Osteoblast (primary cell): ENCODE measurements around the gene PRODH2. TPM values are rescaled to one million over a fixed set of nuclear protein-coding genes. Genes with fewer than 3 reads are reported as not detected.

Experiments used
- DNase-seq: peaks from one replicate; pipeline ENCODE4 v3.0.0; 2011; ENCODE audit warnings: low spot score, mixed read lengths; ENCODE audit not compliant: insufficient read length; ENCODE audit errors: missing footprints
- H2AFZ ChIP-seq: 2 replicates; pipeline ENCODE4 v1.6.0; 2011; ENCODE audit warnings: mild to moderate bottlenecking, low read length
- H3K27ac ChIP-seq: 2 replicates; pipeline ENCODE4 v1.5.1; 2011; ENCODE audit warnings: mild to moderate bottlenecking, low read depth, low read length, moderate library complexity
- H3K27me3 ChIP-seq: 2 replicates; pipeline ENCODE4 v1.6.0; 2012; ENCODE audit warnings: mild to moderate bottlenecking, control low read depth, inconsistent platforms, low read length, moderate library complexity; ENCODE audit not compliant: insufficient read depth
- H3K36me3 ChIP-seq: 2 replicates; pipeline ENCODE4 v1.5.1; 2011; ENCODE audit warnings: mild to moderate bottlenecking, low read length, control low read depth, moderate library complexity; ENCODE audit not compliant: insufficient read depth
- H3K4me1 ChIP-seq: 2 replicates; pipeline ENCODE4 v1.5.1; 2011; ENCODE audit warnings: mild to moderate bottlenecking, low read length, control low read depth, moderate library complexity; ENCODE audit not compliant: insufficient read depth
- H3K4me2 ChIP-seq: 2 replicates; pipeline ENCODE4 v1.6.0; 2011; ENCODE audit warnings: mild to moderate bottlenecking, low read length; ENCODE audit not compliant: insufficient read depth
- H3K4me3 ChIP-seq: fragments of 200-600 bp; sonication (generic); 3 replicates; pipeline ENCODE4 v1.5.1; 2012; ENCODE audit warnings: mild to moderate bottlenecking, low read length, inconsistent platforms; ENCODE audit not compliant: insufficient read depth
- H3K79me2 ChIP-seq: 2 replicates; pipeline ENCODE4 v1.6.0; 2012; ENCODE audit warnings: mild to moderate bottlenecking, low read length, control low read depth, inconsistent platforms; ENCODE audit not compliant: insufficient read depth
- H3K9me3 ChIP-seq: 2 replicates; pipeline ENCODE4 v1.5.1; 2011; ENCODE audit warnings: low read depth, low read length, control low read depth
- H4K20me1 ChIP-seq: 2 replicates; pipeline ENCODE4 v1.6.0; 2012; ENCODE audit warnings: mild to moderate bottlenecking, low read length, control low read depth; ENCODE audit not compliant: insufficient read depth
- total RNA-seq: library from RNA; depleted of rRNA; stranded (reverse); fragments of >200 nt; gene quantifications from 2 replicates; pipeline ENCODE4 v1.2.3, GENCODE V29; 2012
- TF ChIP-seq, protein P1 (sequence below): IDR thresholded peaks from 2 replicates; pipeline ENCODE4 v1.5.1; 2011; ENCODE audit warnings: mild to moderate bottlenecking, low read depth, low read length, moderate library complexity; ENCODE audit errors: extremely low read depth

Gene PRODH2
- total RNA-seq, 1 donor, result not detected

DNA sequence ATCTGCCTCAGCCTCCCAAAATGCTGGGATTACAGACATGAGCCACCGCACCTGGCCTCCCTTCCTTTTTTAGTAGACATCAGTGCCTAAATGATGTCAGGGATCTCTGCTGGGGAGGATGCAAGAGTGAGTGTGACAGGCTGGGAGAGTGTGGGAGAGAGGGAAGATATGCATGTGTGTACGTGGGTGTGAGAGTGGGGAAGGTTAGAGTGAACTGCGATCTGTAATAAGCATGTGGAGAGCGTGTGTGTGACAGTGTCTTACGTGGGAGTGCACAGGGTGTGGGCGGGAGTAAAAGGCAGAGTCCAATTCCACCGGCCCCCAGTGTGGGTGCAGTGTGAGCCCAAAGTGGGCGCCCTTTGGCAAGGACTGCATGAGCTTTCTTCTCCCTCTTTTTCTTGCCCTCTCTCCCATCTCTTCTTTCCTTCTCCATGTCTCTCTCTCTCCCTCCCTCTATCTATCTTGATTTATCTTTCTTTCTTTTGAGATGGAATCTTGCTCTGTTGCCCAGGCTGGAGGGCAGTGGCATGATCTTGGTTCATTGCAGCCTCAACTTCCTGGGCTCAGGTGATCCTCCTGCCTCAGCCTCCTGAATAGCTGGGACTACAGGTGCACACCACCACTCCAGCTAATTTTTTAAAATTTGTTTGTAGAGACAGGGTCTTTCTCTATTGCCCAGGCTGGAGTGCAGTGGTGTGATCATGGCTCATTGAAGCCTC is 40.6 kb upstream of the PRODH2 start:
- H3K27ac ChIP-seq, result no peak overlapping the region
- H3K4me2 ChIP-seq, result no peak overlapping the region
- no peaks in the 10 kb centered on the region for H3K79me2 ChIP-seq
- peaks cover 3% of the 10 kb centered on the region for H3K4me1 ChIP-seq
- no peak overlapping the region for H2AFZ ChIP-seq
- H4K20me1 ChIP-seq, result no peaks in the 10 kb centered on the region
- H3K4me3 ChIP-seq, result no peak overlapping the region
- DNase-seq, result no peak
- H3K9me3 ChIP-seq, result no peaks in the 10 kb centered on the region
- TF ChIP-seq, protein P1, sequence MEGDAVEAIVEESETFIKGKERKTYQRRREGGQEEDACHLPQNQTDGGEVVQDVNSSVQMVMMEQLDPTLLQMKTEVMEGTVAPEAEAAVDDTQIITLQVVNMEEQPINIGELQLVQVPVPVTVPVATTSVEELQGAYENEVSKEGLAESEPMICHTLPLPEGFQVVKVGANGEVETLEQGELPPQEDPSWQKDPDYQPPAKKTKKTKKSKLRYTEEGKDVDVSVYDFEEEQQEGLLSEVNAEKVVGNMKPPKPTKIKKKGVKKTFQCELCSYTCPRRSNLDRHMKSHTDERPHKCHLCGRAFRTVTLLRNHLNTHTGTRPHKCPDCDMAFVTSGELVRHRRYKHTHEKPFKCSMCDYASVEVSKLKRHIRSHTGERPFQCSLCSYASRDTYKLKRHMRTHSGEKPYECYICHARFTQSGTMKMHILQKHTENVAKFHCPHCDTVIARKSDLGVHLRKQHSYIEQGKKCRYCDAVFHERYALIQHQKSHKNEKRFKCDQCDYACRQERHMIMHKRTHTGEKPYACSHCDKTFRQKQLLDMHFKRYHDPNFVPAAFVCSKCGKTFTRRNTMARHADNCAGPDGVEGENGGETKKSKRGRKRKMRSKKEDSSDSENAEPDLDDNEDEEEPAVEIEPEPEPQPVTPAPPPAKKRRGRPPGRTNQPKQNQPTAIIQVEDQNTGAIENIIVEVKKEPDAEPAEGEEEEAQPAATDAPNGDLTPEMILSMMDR, result no peak
- H3K27me3 ChIP-seq, result peaks cover 50% of the 10 kb centered on the region
- H3K36me3 ChIP-seq, result no peaks in the 10 kb centered on the region

DNA sequence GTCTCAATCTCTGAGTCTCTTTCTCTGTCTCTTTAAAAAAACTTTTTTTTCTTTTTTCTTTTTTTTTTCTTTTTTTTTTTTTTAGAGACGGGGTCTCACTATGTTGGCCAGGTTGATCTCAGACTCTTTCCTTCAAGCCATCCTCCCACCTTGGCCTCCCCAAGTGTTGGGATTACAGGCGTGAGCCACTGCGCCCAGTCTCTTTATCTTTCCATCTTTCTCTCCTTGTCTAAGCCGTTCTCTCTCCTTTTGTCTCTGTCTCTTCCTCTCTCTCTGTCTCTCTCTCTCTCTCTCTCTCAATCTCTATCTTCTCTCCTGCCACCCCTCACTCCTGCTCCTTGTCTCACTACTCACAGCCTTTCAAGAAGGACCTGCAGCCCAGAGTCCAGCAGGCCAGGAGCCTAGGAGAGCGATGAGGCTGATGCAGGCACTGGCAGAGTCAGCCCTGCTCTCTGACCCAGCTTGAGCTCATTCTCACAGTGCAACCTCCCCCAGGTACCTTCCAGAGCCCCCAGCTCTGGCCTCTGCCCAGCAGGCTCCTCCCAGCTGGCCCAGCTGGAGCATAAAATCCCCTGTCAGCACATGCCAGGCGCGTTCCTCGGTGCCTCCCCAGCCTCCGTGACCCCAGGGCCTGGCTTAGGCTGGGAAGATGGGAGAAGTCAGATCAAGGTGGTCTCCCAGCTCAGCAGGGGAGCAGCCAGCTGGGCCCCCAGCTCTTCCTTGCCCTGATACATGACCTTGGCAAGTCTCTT is 39.6 kb upstream of the PRODH2 start, which contains the start of gene NPHS1:
NPHS1 (minus strand) TSS at position 476 of the 752 bp plus-strand sequence. CDS start 667 bp downstream, outside the sequence.
- DNase-seq, result no peak
- Histone ChIP-seq H4K20me1 (no peaks in the 10 kb centered on the region), H2AFZ (no peak within 1 kb of the TSS), H3K9me3 (no peaks in the 10 kb centered on the region), H3K4me3 (no peak within 1 kb of the TSS), H3K4me2 (no peak within 1 kb of the TSS), H3K79me2 (no peaks in the 10 kb centered on the region), H3K4me1 (peaks cover 3% of the 10 kb centered on the region), H3K36me3 (no peaks in the 10 kb centered on the region), H3K27ac (no peak within 1 kb of the TSS), H3K27me3 (peaks cover 40% of the 10 kb centered on the region)
- TF ChIP-seq, protein P1, result no peak

DNA sequence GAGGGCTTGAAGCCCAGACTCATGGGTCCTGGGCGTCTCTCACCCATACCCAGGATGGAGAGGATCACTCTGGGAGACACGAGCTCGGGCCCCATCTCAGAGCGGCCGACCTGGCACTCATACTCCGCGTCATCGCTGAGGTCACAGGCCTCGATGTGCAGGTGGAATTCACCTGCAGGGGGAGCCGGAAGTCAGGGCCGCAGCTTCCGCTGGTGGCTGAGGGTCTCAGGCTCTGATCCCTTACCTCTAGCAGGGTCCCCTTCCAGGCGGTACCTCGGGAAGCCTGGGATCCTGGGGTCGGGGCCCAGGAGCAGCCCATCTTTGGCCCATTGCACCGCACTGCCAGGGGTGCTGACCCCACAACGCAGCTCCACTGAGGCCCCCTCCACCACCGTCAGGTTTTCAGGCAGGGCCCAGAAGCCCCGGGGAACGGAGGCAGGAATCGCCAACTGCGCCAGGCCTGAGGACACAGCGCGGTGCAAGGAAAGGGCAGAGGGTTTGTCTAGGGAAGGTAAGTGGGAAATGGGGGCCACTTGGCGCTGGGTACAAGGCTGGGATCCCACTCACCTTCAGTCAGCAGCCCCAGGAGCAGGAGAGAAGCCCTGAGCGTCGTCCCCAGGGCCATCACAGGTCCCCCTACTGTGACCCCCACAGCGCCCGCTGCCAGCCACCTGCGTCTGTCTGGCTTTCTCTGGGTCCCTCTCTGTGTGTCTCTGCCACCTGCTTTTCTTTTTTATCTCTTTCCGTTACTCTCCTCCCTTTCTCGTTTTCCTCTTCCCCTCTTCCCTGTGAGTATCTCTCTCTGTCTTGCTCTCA is 38.8 kb upstream of the PRODH2 start:
- H3K9me3 ChIP-seq, result no peaks in the 10 kb centered on the region
- no peak for DNase-seq
- H3K79me2 ChIP-seq, result no peaks in the 10 kb centered on the region
- no peak overlapping the region for H2AFZ ChIP-seq
- H3K4me1 ChIP-seq, result no peaks in the 10 kb centered on the region
- no peaks in the 10 kb centered on the region for H4K20me1 ChIP-seq
- no peaks in the 10 kb centered on the region for H3K36me3 ChIP-seq
- no peak overlapping the region for H3K27ac ChIP-seq
- peaks cover 36% of the 10 kb centered on the region for H3K27me3 ChIP-seq
- TF ChIP-seq, protein P1, result no peak
- H3K4me3 ChIP-seq, result no peak overlapping the region
- H3K4me2 ChIP-seq, result no peak overlapping the region
